ENCODE measurements around the gene SYCN. TPM values are rescaled to one million over a fixed set of nuclear protein-coding genes. Genes with fewer than 3 reads are reported as not detected.

The SYCN gene
- total and polyA plus RNA-seq, 2 of the 8 experiments (the other 6 are each of a cell fraction or from before 2014, with no cell fraction given) = not detected

DNA sequence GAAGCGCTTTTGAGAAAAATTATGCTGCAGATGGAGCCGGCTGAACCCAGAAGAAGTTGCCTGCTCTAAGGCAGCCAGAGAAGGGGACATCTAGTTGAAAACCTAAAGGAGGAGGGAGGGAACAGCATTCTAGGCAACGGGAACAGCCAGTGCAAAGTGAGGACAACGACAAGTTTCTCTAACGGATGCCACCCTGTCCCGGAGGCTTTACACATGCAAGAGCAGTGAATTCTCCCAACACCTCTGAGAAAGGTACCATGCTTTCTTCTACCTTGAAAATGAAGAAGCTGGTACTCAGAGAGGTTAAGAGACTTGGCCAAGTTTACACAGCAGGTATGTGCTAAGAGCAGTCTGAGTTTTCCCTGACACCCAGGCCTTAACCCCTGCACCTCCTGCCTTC lies 34.9 kb upstream of the SYCN start:
- no peak overlapping the region for H4K91ac ChIP-seq (replicated peaks; ENCODE audit: insufficient read length, low read length)
- no peak overlapping the region for H4K5ac ChIP-seq (ENCODE audit: insufficient read length, low read depth, low read length)
- no peak overlapping the region for H2BK120ac ChIP-seq (replicated peaks; ENCODE audit: low read depth, low read length)
- H3K9ac ChIP-seq (replicated peaks in 1 of 4; ENCODE audit: extremely low read depth in 1 of 4, low read depth in 3 of 4, low read length in 3 of 4) = no peak overlapping the region
- H3K27me3 ChIP-seq (replicated peaks in 1 of 4; ENCODE audit: control insufficient read depth in 3 of 4, extremely low read depth in 1 of 4, insufficient read depth in 3 of 4, low read length in 3 of 4) = peaks cover 0 to 4% (median 1%) of the 10 kb centered on the region in 4 experiments; a peak in 2 of 7 replicates
- TF ChIP-seq KDM1A (IDR thresholded peaks at IDR 0.05; ENCODE audit: borderline replicate concordance, low read length) (peak; percentile 41; the same call in 1 of the 2 replicates), RAD21 (IDR thresholded peaks at IDR 0.05 in 1 of 2, conservative IDR thresholded peaks at IDR 0.05 in 1 of 2; ENCODE audit: low read depth in 2 of 2, low read length in 2 of 2) (no peak), YY1 (IDR thresholded peaks at IDR 0.05; ENCODE audit: low read depth, low read length) (no peak)
- peaks cover 2% of the 10 kb centered on the region; the same call in 1 of the 2 replicates for H3K23me2 ChIP-seq (ENCODE audit: low read depth, low read length)
- no peak for FAIRE-seq
- H3K9me3 ChIP-seq (ENCODE audit: insufficient read depth in 2 of 2, low read depth in 1 of 2, low read length in 1 of 2) = no peaks in the 10 kb centered on the region
- no peak overlapping the region for H2BK12ac ChIP-seq (ENCODE audit: low read depth, low read length)
- H3K27ac ChIP-seq (ENCODE audit: low read depth, low read length) = no peak overlapping the region
- no peak overlapping the region for H3K23ac ChIP-seq (ENCODE audit: insufficient read length)
- DNase-seq (ENCODE audit: low read depth in 1 of 2, low spot score in 2 of 2) = no peak
- H2BK15ac ChIP-seq (ENCODE audit: low read length) = no peak overlapping the region
- H4K20me1 ChIP-seq (replicated peaks in 1 of 2; ENCODE audit: control insufficient read depth in 1 of 2, insufficient read depth in 2 of 2, low read length in 2 of 2) = peaks cover 0 to 1% of the 10 kb centered on the region in 2 experiments
- no peak overlapping the region for H2AK5ac ChIP-seq (ENCODE audit: low read depth, low read length)
- ChIA-PET POLR2A (ENCODE audit: partially characterized antibody) (no interaction called here), CTCF (ENCODE audit: partially characterized antibody) (interaction anchor here (0.7 to 2.1 kb wide), 3 partner anchors 26 to 128 kb away, joined by 3 to 10 read pairs (median 3); no protein-coding TSS in a partner anchor)
- H3K36me3 ChIP-seq (ENCODE audit: control insufficient read depth in 2 of 4, insufficient read depth in 4 of 4, low read length in 3 of 4) = no peaks in the 10 kb centered on the region
- H3K4ac ChIP-seq (replicated peaks; ENCODE audit: insufficient read length, low read depth, low read length) = no peak overlapping the region
- WGBS, 2 experiments (ENCODE audit: extremely low coverage in 1 of 2, insufficient coverage in 1 of 2, insufficient read length in 1 of 2, insufficient replicate concordance in 2 of 2, low coverage in 1 of 2, low lambda C conversion rate in 2 of 2, missing lambda C conversion rate in 1 of 2) = 82% methylated on average over 6 of the region's 6 CpGs; no CpG with 5 or more reads in 1 of the 2 experiments
- H3K14ac ChIP-seq (ENCODE audit: insufficient read length) = no peak overlapping the region
- no peak overlapping the region for H2AFZ ChIP-seq (ENCODE audit: low read length)
- no peak overlapping the region for H3K56ac ChIP-seq (replicated peaks; ENCODE audit: insufficient read length, low read depth, low read length)
- no peaks in the 10 kb centered on the region for H3K4me1 ChIP-seq (replicated peaks in 1 of 4; ENCODE audit: control insufficient read depth in 3 of 4, insufficient read depth in 4 of 4, low read length in 3 of 4)
- H2BK20ac ChIP-seq (ENCODE audit: low read length) = no peak overlapping the region
- no peak overlapping the region for H3K4me2 ChIP-seq (ENCODE audit: insufficient read depth in 1 of 2, low read depth in 2 of 2, low read length in 2 of 2)
- H3K4me3 ChIP-seq (ENCODE audit: extremely low read depth in 1 of 4, insufficient read depth in 2 of 4, low read depth in 3 of 4, low read length in 4 of 4) = no peak overlapping the region
- H2BK5ac ChIP-seq (ENCODE audit: low read depth, low read length) = no peak overlapping the region
- H3K79me1 ChIP-seq (ENCODE audit: low read depth, low read length) = no peaks in the 10 kb centered on the region
- H3K18ac ChIP-seq (ENCODE audit: extremely low read depth, low read length) = no peak overlapping the region
- no peaks in the 10 kb centered on the region for H3K79me2 ChIP-seq (ENCODE audit: control insufficient read depth in 1 of 2, insufficient read depth in 2 of 2, low read length in 2 of 2)
- no peak overlapping the region for H4K8ac ChIP-seq (ENCODE audit: extremely low read depth, insufficient read depth, low read length)

Measured in H1 (cell line).